HG03196 (cell line): ENCODE data around the gene FAM174C.

ENCODE experiments used
- ATAC-seq: cut with Tn5 transposase; IDR thresholded peaks from one replicate; pipeline ENCODE4 v1.9.1; 2021; ENCODE audit not compliant: unreplicated experiment

Gene FAM174C

DNA sequence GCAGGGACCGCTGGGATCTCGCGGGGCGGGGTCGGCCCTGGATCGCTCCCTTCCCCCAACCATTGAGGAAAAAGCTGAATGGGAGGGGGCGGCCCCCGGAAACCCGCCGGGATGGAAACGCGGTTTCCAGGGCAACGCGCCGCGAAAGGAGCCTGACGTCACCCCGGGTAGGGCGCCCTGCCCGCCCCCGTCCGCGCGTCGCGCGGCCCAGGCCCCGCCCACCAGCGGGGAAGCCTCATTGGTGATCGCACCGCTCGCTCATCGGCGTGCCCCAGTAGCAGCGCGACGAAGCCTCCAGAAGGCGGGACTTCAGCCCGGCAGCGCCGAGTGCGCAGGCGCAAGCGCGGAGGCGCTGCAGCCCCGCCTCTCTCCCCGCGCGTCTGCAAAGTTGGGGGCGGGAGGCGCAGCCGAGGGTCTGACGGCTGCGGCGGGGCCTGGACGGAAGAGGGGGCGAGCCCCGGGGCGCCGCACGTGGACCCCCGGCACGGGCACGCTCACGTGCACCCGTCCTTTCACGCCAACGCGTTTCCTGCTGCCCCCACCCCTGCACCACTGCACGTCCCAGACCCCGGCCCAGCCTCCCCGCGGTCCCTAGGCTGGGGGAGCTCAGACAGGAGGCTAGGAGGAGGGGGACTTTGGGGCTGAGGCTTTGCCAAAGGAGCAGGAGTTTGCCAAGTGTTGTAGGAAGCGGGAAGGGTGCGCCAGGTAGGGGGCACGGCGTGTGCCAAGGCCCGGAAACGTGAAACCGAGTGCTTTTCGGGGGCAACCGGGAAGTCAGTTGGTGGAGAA, 14.4 kb upstream of the FAM174C start:
- ATAC-seq, result peak; percentile 41

DNA sequence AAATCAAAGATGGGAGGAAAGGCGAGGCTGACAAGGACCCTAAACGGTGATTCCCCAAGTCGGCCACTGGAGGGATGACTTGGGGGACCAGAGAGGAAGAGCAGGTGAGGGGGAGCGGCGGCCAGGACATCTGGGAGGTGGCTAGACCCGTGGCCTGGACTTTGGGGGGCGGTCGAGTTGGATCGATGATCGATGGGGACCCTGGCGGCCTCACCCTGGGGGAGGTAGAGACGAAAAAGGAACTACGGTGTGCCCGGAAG, 13.9 kb upstream of the FAM174C start:
- ATAC-seq, result no peak

DNA sequence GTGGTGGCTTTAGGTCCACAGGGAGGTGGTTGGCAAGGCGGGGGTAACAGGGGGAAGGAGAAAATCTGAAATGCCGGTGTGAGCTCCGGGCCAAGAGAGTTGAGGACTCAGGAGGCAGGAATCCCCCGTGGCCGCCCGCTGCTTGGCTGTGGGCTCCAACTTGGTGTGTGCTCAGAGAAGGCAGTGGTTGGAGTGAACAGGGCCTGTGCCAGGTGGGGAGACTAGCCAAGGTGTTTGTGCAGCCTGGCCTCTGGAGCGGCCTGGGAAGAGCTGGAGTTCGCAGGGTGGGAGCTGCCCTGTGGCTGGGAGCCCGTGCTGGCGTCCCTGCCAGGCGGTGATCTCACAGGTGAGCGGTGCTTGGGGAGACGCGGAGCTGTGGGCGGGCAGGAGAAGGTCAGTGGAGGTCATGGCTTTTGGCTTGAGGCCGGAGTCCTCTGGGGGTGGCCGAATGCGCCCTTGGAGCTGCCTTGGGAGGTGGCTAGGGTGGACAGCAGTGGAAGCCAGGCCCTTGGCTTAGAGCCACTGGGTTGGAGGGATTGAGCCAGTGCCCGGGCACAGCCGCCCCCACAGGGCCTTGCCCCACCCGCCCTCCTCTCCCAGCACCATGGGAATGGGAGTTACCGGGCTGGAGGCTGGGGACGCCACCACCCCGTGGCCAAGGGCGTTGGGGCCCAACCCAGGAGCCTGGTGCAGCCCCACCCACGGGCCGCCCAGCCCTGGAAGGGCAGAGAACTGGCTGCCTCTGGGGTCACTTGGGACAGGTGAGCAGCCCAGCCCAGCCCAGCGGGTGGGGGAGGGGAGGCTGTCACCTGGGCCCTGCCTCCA, 13.3 kb upstream of the FAM174C start:
- no peak for ATAC-seq

DNA sequence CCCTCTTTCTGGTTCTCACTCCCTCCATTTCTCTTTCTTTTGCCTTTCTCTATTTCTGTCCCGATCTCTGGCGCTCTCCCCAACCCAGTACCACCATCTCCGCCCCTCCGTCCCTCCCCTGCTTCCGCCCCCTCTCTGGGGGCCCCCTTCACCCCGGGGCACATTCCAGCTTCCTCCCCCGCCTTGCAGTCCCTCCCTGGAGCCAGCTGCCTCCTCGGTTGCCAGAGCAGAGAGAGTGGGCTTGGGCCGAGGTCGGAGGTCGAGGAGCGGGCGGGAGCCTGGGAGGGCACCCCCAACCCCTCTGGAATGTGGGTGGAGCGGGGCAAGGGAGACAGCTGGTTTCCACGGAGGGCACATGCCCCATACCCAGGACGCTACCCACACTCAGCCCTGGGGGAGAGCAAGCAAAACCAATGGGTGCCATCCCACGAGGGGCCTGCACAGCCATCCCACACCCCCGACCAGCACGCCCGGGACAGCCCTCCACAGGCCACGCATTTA, 12.7 kb upstream of the FAM174C start:
- no peak for ATAC-seq

DNA sequence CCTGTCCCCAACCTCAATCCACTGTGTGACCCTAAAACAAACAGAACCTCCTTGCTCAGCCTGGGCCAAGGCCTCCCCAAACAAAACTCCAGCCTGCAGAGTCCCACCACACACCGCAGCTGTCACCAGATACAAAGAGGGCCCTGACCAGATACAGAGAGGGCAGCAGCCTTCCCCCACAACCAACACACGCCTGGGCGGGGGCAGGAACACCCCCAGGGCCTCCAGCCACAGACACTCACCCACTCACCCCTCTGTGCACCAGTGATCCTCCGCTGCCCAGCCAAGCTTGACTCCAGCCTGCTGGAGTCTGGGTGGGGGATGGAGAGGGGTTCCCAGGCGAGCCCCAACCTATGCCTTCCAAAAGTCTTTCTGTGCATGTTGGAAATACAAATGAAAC, 12.1 kb upstream of the FAM174C start:
- no peak for ATAC-seq

DNA sequence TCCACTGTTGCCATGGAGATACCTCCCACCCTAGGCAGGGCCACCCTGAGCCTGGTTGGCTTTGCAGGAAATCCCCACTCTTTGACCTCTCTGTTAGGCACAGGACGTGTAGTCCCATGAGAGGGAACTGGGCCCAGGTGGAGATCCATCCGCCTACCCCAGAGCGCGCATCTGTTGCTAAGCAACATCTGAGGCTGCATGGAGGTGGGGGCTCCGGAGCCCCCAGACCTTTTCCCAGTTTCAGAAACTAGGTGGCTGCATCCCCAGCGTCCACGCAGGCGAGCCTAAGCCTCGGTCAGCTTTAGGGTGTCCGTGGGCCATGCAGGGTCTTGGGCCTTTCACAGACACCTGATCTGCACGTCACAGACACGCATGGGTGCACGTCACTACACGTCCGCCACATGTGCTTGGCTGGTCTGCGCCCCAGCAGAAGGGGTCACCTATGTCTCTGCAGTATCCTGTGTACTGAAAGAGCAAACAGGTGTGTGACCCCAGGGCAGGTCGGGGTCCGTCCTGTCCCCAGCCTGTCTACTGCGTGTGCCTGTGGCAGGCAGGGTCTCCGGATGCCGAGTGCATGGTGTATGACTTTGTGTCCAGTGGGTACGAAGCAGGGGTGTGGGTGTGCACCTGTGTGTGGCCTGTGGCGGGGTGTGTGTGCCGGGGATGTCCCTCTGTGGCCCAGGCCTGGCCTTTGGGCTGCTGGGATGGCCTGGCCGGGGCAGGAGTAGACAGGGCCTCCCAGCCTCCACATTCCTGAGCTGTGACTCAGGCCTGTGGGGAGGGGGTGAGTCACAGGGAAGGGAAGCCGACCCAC, 10.3 kb upstream of the FAM174C start:
- no peak for ATAC-seq

DNA sequence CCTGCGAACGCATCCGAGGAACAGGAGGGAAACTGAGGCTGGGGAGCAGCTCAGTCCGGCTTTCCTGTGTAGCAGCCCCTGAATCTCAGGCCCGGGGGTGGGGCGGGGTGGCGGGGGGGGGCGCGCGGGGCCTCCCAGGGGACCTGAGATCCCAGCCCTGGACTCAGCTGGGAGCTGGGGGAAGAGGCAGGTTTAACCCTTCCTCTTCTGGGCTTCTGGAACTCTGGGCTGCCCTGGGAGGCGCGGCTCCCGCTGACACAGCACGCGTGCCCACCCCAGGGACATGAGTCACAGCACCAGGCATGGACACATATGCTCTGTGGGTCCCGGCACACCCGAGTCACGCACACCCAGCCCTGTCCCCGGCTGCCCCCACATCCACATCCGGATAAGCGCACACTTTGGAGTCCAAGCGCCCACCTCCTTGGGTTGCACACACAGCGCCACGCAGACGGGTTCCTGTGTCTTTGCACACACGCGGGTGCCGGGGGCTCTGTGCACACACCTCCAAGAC, 9.7 kb upstream of the FAM174C start:
- ATAC-seq, result no peak

DNA sequence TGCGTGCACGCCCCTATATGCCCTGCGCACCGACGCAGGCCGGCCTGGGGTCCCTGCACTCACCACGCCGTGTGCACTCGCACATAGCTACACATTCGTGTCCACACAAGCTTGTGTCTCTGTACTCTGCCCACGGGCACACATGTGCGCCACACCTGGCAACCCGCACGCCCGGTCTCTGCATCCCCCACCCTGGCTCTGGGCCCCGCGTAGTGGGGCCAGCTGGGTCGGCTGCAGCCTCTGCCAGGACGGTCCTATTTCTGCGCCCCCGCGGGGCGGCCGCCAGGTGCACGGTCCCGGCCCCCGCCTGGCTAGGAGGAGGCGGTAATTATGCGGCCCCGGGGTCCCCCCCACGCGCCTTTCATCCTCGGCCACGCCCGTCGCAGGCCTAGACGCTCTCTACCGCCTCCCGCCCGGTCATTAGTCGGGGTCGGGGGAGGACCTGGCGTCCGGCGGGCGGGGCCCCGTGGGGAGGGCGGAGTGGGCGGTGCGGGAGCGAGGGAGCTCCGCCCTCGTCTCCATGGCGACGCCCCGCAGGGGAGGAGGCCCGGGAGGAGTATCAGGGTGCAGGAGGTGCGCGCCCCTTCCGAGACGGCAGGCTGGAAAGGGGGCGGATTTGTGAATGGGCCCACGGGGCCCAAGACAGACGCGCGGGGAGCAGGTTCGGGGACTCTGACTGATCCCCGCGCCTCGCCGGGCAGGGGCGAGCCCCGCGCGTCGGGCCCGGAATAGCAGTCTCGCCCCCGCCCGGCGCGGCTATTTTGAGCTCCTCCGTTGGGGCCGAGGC, 9.0 kb upstream of the FAM174C start:
- peak; percentile 32 for ATAC-seq

DNA sequence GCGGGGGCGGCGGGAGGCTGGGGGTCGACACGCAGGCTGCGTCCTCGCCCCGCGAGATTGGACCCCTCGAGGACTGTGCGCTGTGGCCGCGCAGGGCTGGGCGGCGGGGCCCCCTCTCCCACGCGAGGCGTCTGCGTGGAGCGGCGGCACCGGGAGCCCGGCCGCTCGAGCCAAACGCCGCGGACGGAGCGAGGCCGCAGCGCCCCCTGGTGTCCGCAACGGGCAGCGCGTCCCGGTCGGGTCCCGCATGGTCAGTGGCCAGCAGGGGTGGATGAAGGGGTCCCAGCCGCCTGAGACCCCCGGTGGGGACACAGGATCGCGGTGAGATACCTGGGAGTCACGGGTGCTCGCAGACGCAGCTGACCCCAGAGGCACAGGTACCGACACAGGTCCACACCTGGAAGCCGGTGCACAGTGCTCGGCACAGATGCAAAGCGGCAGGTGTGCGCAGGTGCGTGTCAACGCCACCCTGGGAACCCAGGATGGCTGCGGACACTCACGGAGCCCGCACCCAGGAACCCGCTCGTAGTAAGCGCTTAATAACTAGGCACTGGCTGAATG, 8.3 kb upstream of the FAM174C start:
- ATAC-seq, result peak; percentile 19

DNA sequence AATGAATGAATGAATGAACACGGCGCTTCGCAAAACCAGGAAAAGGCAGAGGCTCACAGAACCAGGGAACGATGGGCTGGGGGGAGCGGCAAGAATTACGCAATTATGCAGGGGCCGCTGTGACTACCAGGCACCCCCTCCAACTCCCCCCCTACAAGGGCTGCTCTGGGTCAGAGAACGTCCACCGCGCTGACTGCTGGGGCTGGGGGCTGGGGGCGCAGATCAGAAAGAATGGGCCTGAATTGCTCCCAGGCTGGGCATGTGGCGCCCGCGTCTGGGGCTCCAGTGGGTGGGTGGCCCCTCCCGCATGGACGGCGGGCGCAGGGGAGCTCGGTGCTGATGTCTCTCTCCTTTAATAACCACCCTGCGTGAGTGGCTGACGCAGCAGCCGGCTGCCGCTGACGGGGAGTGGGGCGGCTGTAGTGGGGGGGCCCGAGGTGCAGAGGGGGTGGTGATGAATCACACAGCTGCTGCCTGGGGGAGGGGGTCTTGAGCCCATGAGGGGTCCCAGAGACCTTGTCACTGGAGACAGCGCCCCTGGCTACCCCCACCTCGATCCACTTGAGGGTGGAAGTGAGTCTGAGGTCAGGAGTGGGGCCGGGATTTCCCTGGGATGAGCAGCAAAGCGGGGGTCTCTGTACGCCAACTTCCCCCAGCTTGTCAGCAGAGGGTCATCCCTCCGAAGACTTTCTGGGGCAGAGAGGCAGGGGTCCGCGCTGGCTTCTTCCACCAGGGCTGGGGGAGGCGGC, 7.7 kb upstream of the FAM174C start:
- no peak for ATAC-seq

DNA sequence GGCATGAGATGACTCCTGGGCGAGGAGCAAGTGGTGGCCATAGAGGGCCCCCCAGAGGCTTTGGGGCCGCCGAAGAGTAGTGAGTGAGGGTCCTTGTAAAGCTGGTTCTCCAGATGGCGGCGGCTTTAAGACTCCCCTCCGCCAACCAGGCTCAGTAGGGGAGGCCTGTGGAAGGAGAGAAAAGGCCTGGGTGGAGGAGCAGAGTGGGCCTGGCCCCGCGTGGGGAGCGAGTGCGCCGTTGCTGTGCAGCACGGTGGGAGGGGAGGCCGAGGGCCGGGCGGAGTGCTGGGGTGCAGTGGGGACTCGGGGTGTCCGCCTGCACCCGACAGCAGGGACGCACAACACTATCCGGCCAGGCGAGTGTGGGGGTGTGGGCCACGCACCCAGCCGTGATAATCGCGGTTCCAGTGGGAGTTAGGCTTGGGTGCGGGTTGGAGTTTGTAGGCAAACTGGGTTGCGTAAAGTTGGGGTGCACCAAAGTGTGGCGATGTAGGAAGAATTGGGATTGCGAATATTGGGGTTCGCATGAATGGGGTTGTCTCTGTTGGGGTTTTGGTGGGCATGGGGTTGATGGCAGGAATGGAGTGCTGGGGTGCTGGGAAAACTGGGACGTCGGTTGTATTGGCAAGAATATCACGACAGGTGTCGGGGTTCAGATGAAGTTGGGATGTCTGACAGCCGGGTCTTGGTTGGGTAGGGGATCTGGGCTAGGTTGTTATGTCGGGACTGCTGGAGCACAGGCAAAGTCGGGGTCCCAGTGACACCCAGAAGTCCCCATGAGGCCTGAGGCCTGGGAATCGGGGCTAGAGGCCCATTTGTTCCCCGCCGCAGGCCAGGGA, 6.9 kb upstream of the FAM174C start:
- no peak for ATAC-seq

DNA sequence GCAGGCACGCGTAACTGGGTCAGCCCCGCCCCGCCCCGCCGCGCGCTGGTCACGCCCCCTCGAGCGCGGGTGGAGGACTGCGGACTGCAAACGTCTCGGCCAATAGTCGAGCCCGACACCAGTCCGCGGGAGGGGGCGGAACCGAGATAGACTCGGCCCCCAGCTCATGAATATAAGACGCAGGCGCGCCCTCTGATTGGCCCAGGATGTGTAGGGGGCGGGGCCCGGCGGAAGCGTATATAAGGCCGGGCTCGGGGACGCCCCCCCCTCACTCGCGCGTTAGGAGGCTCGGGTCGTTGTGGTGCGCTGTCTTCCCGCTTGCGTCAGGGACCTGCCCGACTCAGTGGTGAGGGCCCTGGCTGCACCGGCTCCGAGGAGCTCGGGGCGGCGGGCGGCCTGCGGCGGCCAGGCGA, 6.3 kb upstream of the FAM174C start, which contains the start of gene CIRBP:
TSS of gene CIRBP (plus strand) at position 268 of the 413 bp plus-strand sequence. CDS start 1,602 bp downstream, outside the sequence.
- peak; percentile 50 for ATAC-seq

DNA sequence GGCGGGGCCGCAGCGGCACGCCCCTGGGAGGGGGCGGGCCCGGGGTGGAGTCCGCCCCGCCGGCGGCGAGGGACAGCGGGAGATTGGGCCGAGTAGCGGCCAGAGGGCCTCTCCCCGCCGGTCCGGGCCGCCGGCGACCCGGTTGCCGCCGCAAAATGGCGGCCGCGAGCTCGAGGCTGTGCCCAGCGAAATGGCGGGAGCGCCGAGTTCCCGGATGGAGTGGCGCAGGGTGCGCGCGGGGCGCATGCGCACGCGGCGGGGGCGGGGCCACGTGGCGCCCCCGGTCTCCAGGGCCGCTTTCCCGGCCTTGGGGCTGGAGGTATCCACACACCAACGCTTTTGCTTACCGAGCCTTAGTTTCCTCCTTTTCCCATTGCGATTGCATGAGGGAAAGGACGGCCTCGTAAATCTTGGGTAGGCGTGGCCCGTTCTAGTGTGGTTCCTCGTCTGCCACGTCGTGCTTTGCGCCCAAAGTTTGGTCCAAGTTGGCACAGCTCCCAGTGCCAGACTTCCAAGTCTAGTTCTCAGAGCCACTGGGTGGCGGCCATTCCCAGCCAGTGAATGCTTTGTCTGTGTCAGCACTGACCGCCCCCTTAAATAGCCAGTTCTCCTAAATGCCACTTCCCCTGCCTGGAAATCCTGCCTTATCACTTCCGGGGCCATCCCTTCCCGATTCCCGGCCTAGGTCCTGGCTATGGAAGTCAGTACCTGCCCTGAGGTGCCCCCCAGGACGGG, 5.7 kb upstream of the FAM174C start:
- peak; percentile 21 for ATAC-seq

DNA sequence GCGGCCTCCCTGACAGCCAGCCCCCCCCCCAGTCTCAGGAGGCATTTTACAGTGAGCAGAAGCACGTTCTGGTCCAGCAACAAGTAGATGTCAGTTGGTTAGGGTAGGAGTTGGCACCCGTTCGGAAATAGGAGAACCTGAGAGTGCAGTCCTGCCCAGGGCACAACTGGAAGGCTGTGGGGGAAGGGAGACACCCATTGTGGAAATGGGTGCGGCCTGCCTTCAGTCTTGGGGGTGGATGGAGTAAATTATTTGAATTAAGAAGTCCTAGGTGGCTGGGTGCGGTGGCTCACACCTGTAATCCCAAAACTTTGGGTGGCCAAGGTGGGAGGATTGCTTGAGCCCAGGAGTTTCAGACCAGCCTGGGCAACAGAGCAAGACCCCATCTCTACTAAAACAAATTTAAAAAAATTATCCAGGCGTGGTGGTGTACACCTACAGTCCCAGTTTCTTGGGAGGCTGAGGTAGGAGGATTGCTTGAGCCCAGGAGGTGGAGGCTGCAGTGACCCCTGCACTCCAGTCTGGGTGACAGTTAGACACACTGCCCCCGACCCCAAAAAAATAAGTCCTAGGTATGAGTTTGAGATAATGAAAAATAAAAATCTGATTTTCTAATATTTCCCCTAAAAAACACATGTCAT, 5.0 kb upstream of the FAM174C start:
- ATAC-seq, result no peak

DNA sequence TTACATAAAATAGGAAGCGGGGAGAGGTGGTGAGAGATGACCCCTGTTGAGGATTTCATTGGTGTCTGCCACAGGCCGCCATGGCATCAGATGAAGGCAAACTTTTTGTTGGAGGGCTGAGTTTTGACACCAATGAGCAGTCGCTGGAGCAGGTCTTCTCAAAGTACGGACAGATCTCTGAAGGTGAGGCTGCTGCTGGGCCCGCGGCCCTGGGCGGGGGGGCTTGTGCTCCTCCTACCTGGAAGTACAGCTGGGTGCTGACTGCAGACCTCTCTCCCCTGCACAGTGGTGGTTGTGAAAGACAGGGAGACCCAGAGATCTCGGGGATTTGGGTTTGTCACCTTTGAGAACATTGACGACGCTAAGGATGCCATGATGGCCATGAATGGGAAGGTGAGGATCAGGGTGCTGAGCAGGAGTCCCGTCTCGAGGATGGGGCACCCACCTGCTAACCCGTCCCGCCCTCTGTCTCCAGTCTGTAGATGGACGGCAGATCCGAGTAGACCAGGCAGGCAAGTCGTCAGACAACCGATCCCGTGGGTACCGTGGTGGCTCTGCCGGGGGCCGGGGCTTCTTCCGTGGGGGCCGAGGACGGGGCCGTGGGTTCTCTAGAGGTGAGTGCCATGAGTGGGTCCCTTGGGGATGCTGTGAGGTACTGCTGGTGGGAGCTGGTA, 4.3 kb upstream of the FAM174C start:
- ATAC-seq, result no peak

DNA sequence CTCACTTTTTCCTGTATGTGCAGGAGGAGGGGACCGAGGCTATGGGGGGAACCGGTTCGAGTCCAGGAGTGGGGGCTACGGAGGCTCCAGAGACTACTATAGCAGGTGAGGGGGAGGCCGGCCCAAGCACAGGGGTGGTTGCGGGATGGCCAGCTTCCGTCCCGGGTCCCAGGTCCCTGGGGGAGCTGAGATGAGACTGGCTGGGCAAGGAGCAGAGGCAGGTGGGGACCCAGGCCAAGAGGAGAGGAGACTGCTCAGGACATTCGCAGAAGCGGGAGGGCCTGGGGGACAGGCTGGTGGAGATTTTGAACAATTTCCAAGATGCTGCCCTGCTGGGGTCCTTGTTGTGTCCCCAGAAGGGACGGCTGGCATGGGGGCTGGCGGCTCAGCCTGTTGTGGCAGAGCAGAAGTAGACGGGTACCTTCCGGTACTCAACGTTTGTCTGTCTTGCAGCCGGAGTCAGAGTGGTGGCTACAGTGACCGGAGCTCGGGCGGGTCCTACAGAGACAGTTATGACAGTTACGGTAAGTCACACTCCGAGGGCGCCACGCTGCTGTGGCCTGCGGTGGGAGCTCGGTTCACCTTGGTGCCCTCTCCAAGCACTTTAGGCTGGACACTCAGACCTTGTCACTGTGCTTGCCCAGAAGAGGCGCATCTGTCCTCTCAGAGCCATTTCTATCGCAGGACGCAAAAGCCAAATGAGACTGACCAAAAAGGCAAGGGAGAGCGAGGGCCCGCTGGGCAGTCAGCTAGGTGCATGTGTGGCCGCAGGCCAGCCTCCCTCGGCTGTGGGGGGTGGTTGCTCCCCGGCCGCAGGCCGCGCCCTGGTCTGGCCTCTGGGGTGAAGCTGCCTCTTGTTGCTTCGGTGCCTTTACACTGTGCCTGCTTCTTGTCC, 3.6 kb upstream of the FAM174C start:
- no peak for ATAC-seq
